ENCODE data around the gene USP15.

The USP15 gene

GRCh38 chr12:62267026-62267425 lies 6.8 kb downstream of the USP15 start:
- TF ChIP-seq POLR2AphosphoS5 (IDR thresholded peaks at IDR 0.05; ENCODE audit: low read depth, low read length), result no peak
- TF ChIP-seq TAF1 (IDR thresholded peaks at IDR 0.05; ENCODE audit: borderline replicate concordance, insufficient read depth, low read length), result no peak
- TF ChIP-seq REST (IDR thresholded peaks at IDR 0.05; ENCODE audit: insufficient read depth in 1 of 2, low read depth in 2 of 2, low read length in 2 of 2), result no peak
- TF ChIP-seq FOXP2 (optimal IDR thresholded peaks at IDR 0.05; ENCODE audit: borderline replicate concordance, extremely low read depth, extremely low read length, insufficient read depth), result no peak
- no peak for TF ChIP-seq SIN3A (IDR thresholded peaks at IDR 0.05; ENCODE audit: borderline replicate concordance, insufficient read depth, low read length)

- TF ChIP-seq REST (IDR thresholded peaks at IDR 0.05; ENCODE audit: insufficient read depth in 1 of 2, low read depth in 2 of 2, low read length in 2 of 2), result no peak
- no peak for TF ChIP-seq TAF1 (IDR thresholded peaks at IDR 0.05; ENCODE audit: borderline replicate concordance, insufficient read depth, low read length)
- TF ChIP-seq POLR2AphosphoS5 (IDR thresholded peaks at IDR 0.05; ENCODE audit: low read depth, low read length), result no peak
- TF ChIP-seq SIN3A (IDR thresholded peaks at IDR 0.05; ENCODE audit: borderline replicate concordance, insufficient read depth, low read length), result no peak
These were observed 7.3 kb downstream of the USP15 start for GRCh38 chr12:62267480-62267879.

- TF ChIP-seq FOXP2 (optimal IDR thresholded peaks at IDR 0.05; ENCODE audit: borderline replicate concordance, extremely low read depth, extremely low read length, insufficient read depth) (no peak), SIN3A (IDR thresholded peaks at IDR 0.05; ENCODE audit: borderline replicate concordance, insufficient read depth, low read length) (no peak), POLR2AphosphoS5 (IDR thresholded peaks at IDR 0.05; ENCODE audit: low read depth, low read length) (no peak), TAF1 (IDR thresholded peaks at IDR 0.05; ENCODE audit: borderline replicate concordance, insufficient read depth, low read length) (no peak), REST (IDR thresholded peaks at IDR 0.05; ENCODE audit: insufficient read depth in 1 of 2, low read depth in 2 of 2, low read length in 2 of 2) (no peak)
These were observed 8.8 kb downstream of the USP15 start for GRCh38 chr12:62268956-62269355.

GRCh38 chr12:62269464-62270228 lies 9.4 kb downstream of the USP15 start:
- no peak for TF ChIP-seq FOXP2 (optimal IDR thresholded peaks at IDR 0.05; ENCODE audit: borderline replicate concordance, extremely low read depth, extremely low read length, insufficient read depth)
- no peak for TF ChIP-seq TAF1 (IDR thresholded peaks at IDR 0.05; ENCODE audit: borderline replicate concordance, insufficient read depth, low read length)
- TF ChIP-seq SIN3A (IDR thresholded peaks at IDR 0.05; ENCODE audit: borderline replicate concordance, insufficient read depth, low read length), result no peak
- no peak for TF ChIP-seq POLR2AphosphoS5 (IDR thresholded peaks at IDR 0.05; ENCODE audit: low read depth, low read length)
- TF ChIP-seq REST (IDR thresholded peaks at IDR 0.05; ENCODE audit: insufficient read depth in 1 of 2, low read depth in 2 of 2, low read length in 2 of 2), result no peak

Measured in PFSK-1 (cell line).